ENCODE data around the gene GBX2. TPM values are rescaled to one million over a fixed set of nuclear protein-coding genes. Genes with fewer than 3 reads are reported as not detected.

GBX2 gene
- total and polyA plus RNA-seq, 2 of the 13 experiments (the other 11 are each of a cell fraction or from before 2014, with no cell fraction given): not detected

GRCh38 chr2:236167297-236168109, 683 bp downstream of the GBX2 start (continued):
- TF ChIP-seq ZNF354B (CRISPR knock-in tag; IDR thresholded peaks at IDR 0.05): 0 out of 2 replicates have a peak, but pooled peaks have one; percentile 38
- TF ChIP-seq FOXM1 (CRISPR knock-in tag; IDR thresholded peaks at IDR 0.05): no peak
- TF ChIP-seq ZNF431 (CRISPR knock-in tag; IDR thresholded peaks at IDR 0.05; ENCODE audit: borderline replicate concordance, low read depth): no peak
- TF ChIP-seq GFI1 (CRISPR knock-in tag; IDR thresholded peaks at IDR 0.05; ENCODE audit: borderline replicate concordance): no peak
- no peak for TF ChIP-seq NBN (conservative IDR thresholded peaks at IDR 0.05)
- no peak for TF ChIP-seq ZNF703 (CRISPR knock-in tag; IDR thresholded peaks at IDR 0.05; ENCODE audit: borderline replicate concordance)
- 0 out of 2 replicates have a peak, but pooled peaks have one; percentile 15 for TF ChIP-seq NR2C2 (CRISPR knock-in tag; IDR thresholded peaks at IDR 0.05; ENCODE audit: borderline replicate concordance)
- TF ChIP-seq MYC (CRISPR knock-in tag; IDR thresholded peaks at IDR 0.05; ENCODE audit: borderline replicate concordance): peak; percentile 29; the same call in 1 of the 2 replicates
- TF ChIP-seq RCOR2 (CRISPR knock-in tag; IDR thresholded peaks at IDR 0.05): no peak
- TF ChIP-seq KMT2A (CRISPR knock-in tag; IDR thresholded peaks at IDR 0.05): 0 out of 2 replicates have a peak, but pooled peaks have one; percentile 26
- no peak for TF ChIP-seq MIXL1 (CRISPR knock-in tag; IDR thresholded peaks at IDR 0.05)
- TF ChIP-seq ADNP (CRISPR knock-in tag; IDR thresholded peaks at IDR 0.05): peak; percentile 17; the same call in 1 of the 2 replicates
- no peak for TF ChIP-seq MEIS1 (CRISPR knock-in tag; IDR thresholded peaks at IDR 0.05; ENCODE audit: borderline replicate concordance)
- peak; percentile 47 for TF ChIP-seq PHF8 (CRISPR knock-in tag; IDR thresholded peaks at IDR 0.05)
- TF ChIP-seq MIER3 (CRISPR knock-in tag; IDR thresholded peaks at IDR 0.05; ENCODE audit: borderline replicate concordance): no peak
- no peak for TF ChIP-seq MBD4 (IDR thresholded peaks at IDR 0.05; ENCODE audit: borderline replicate concordance, low read length)
- TF ChIP-seq, protein P1, sequence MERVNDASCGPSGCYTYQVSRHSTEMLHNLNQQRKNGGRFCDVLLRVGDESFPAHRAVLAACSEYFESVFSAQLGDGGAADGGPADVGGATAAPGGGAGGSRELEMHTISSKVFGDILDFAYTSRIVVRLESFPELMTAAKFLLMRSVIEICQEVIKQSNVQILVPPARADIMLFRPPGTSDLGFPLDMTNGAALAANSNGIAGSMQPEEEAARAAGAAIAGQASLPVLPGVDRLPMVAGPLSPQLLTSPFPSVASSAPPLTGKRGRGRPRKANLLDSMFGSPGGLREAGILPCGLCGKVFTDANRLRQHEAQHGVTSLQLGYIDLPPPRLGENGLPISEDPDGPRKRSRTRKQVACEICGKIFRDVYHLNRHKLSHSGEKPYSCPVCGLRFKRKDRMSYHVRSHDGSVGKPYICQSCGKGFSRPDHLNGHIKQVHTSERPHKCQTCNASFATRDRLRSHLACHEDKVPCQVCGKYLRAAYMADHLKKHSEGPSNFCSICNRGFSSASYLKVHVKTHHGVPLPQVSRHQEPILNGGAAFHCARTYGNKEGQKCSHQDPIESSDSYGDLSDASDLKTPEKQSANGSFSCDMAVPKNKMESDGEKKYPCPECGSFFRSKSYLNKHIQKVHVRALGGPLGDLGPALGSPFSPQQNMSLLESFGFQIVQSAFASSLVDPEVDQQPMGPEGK (CRISPR knock-in tag; IDR thresholded peaks at IDR 0.05): no peak
- TF ChIP-seq RXRA (CRISPR knock-in tag; IDR thresholded peaks at IDR 0.05): no peak
- TF ChIP-seq, protein P2, sequence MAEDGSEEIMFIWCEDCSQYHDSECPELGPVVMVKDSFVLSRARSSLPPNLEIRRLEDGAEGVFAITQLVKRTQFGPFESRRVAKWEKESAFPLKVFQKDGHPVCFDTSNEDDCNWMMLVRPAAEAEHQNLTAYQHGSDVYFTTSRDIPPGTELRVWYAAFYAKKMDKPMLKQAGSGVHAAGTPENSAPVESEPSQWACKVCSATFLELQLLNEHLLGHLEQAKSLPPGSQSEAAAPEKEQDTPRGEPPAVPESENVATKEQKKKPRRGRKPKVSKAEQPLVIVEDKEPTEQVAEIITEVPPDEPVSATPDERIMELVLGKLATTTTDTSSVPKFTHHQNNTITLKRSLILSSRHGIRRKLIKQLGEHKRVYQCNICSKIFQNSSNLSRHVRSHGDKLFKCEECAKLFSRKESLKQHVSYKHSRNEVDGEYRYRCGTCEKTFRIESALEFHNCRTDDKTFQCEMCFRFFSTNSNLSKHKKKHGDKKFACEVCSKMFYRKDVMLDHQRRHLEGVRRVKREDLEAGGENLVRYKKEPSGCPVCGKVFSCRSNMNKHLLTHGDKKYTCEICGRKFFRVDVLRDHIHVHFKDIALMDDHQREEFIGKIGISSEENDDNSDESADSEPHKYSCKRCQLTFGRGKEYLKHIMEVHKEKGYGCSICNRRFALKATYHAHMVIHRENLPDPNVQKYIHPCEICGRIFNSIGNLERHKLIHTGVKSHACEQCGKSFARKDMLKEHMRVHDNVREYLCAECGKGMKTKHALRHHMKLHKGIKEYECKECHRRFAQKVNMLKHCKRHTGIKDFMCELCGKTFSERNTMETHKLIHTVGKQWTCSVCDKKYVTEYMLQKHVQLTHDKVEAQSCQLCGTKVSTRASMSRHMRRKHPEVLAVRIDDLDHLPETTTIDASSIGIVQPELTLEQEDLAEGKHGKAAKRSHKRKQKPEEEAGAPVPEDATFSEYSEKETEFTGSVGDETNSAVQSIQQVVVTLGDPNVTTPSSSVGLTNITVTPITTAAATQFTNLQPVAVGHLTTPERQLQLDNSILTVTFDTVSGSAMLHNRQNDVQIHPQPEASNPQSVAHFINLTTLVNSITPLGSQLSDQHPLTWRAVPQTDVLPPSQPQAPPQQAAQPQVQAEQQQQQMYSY (CRISPR knock-in tag; IDR thresholded peaks at IDR 0.05): no peak
- TF ChIP-seq SAFB2 (CRISPR knock-in tag; IDR thresholded peaks at IDR 0.05; ENCODE audit: borderline replicate concordance, low read depth): no peak
- TF ChIP-seq ZNF446 (CRISPR knock-in tag; IDR thresholded peaks at IDR 0.05): no peak
- TF ChIP-seq ZNF451 (CRISPR knock-in tag; IDR thresholded peaks at IDR 0.05): peak; percentile 57; the same call in 1 of the 2 replicates
- TF ChIP-seq ZNF772 (CRISPR knock-in tag; IDR thresholded peaks at IDR 0.05): no peak
- TF ChIP-seq ZNF33A (CRISPR knock-in tag; IDR thresholded peaks at IDR 0.05; ENCODE audit: borderline replicate concordance): no peak
- no peak for TF ChIP-seq THYN1 (CRISPR knock-in tag; IDR thresholded peaks at IDR 0.05; ENCODE audit: borderline replicate concordance, low read depth)
- TF ChIP-seq ZFP90 (CRISPR knock-in tag; IDR thresholded peaks at IDR 0.05; ENCODE audit: borderline replicate concordance): peak; percentile 51; the same call in 1 of the 2 replicates
